ENCODE measurements around the gene SATB1. TPM values are rescaled to one million over a fixed set of nuclear protein-coding genes. Genes with fewer than 3 reads are reported as not detected.

The SATB1 gene
- total RNA-seq, 2 experiments from 2014 or later: 390 to 393 TPM

DNA sequence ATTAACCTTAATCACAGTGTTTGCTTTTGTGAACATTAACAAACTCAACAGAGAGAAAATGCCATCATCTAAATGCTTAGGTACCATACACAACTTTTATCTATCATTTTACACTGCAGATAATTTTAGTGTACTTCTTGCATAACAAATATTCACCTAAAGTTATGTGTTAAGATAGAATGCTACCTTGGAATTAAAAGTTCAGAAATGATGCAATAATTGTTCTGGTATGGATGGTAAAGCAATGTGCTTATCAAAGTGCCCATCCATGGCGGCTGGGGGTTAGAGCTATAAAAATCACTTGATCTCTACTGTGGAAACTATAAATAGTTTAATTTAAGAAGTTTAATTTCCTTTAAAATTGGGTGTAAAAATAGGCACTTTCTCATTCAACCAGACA, 28.7 kb downstream of the SATB1 start:
- no peak overlapping the region for H3K27ac ChIP-seq (ENCODE audit: low read depth in 1 of 2, low read length in 2 of 2)
- H3K36me3 ChIP-seq (ENCODE audit: insufficient read depth, low read length): peaks cover 73% of the 10 kb centered on the region
- Mint-ChIP-seq H3K4me1 (ENCODE audit: low read depth) (peaks cover 97% of the 10 kb centered on the region), H3K36me3 (ENCODE audit: low read depth) (peaks cover 97% of the 10 kb centered on the region), H3K27ac (peak overlapping the region; percentile 82), H3K27me3 (no peaks in the 10 kb centered on the region), H3K4me3 (no peak overlapping the region), H3K9me3 (no peaks in the 10 kb centered on the region)
- H3K9me3 ChIP-seq (ENCODE audit: control insufficient read depth in 1 of 2, insufficient read depth in 1 of 2, low read length in 2 of 2): no peaks in the 10 kb centered on the region
- H3K4me1 ChIP-seq (ENCODE audit: insufficient read depth, low read length): peaks cover 8% of the 10 kb centered on the region
- CTCF ChIA-PET: interaction anchor here (1.0 kb wide), 1 partner anchor 8 kb away, joined by 3 read pairs; no protein-coding TSS in a partner anchor
- DNase-seq (no peak), ATAC-seq (ENCODE audit: poor library complexity) (no peak)
- no peak overlapping the region for H3K4me3 ChIP-seq (ENCODE audit: low read length)
- TF ChIP-seq, protein P1, sequence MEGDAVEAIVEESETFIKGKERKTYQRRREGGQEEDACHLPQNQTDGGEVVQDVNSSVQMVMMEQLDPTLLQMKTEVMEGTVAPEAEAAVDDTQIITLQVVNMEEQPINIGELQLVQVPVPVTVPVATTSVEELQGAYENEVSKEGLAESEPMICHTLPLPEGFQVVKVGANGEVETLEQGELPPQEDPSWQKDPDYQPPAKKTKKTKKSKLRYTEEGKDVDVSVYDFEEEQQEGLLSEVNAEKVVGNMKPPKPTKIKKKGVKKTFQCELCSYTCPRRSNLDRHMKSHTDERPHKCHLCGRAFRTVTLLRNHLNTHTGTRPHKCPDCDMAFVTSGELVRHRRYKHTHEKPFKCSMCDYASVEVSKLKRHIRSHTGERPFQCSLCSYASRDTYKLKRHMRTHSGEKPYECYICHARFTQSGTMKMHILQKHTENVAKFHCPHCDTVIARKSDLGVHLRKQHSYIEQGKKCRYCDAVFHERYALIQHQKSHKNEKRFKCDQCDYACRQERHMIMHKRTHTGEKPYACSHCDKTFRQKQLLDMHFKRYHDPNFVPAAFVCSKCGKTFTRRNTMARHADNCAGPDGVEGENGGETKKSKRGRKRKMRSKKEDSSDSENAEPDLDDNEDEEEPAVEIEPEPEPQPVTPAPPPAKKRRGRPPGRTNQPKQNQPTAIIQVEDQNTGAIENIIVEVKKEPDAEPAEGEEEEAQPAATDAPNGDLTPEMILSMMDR (IDR thresholded peaks at IDR 0.05): no peak
- no peaks in the 10 kb centered on the region for H3K27me3 ChIP-seq (ENCODE audit: control insufficient read depth in 1 of 2, insufficient read depth in 2 of 2, low read length in 2 of 2)
- POLR2A ChIA-PET: interaction anchor here (1.8 to 1.9 kb wide), 2 partner anchors 16 to 21 kb away, joined by 6 to 7 read pairs; no protein-coding TSS in a partner anchor
- intact Hi-C loops (cut with DNase I, micrococcal nuclease): loop anchor here in 1 of 2 experiments (5.0 to 10.0 kb wide), 2 partner anchors 46 to 588 kb away; no protein-coding TSS in a partner anchor

DNA sequence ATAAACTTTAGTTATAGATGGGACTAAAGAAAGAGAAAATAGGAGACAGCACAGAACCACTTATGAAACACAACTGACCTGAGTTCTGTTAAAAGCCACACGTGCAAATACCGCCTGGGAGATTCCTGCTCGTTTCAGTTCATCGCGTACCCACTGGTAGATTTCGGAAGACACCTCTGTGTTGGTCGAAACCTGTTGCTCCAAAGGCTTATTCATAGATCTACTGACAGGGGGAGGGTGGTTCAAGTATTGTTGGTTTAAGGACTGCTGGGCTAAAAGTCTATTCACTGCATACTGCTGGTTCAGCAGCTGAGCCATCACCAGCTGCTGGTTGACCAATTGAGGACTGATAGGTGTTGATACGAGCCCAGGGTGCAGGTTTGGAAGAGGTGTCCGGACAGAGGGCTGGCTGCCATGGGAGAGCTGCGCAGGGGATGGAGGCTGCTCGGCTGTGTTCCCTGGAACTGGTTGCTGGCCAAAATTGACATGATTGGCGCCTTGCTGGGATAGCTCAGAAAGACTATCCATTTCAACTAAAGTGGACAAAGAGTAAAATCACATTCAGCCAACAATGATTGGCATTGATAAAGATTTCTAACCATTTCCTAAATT, 30.6 kb downstream of the SATB1 start:
- H3K36me3 ChIP-seq (ENCODE audit: insufficient read depth, low read length): peaks cover 69% of the 10 kb centered on the region
- no peak overlapping the region for H3K4me3 ChIP-seq (ENCODE audit: low read length)
- H3K27ac ChIP-seq (ENCODE audit: low read depth in 1 of 2, low read length in 2 of 2): peak overlapping the region in 1 of 2 donors; percentile 22
- H3K4me1 ChIP-seq (ENCODE audit: insufficient read depth, low read length): peaks cover 8% of the 10 kb centered on the region
- Mint-ChIP-seq H3K27me3 (no peaks in the 10 kb centered on the region), H3K27ac (peak overlapping the region; percentile 68), H3K9me3 (no peaks in the 10 kb centered on the region), H3K4me1 (ENCODE audit: low read depth) (peaks cover 96% of the 10 kb centered on the region), H3K4me3 (peak overlapping the region; percentile 62), H3K36me3 (ENCODE audit: low read depth) (peaks cover 94% of the 10 kb centered on the region)
- no peak for ATAC-seq (ENCODE audit: poor library complexity)
- no peaks in the 10 kb centered on the region for H3K27me3 ChIP-seq (ENCODE audit: control insufficient read depth in 1 of 2, insufficient read depth in 2 of 2, low read length in 2 of 2)
- CTCF ChIA-PET: no interaction called here
- POLR2A ChIA-PET: interaction anchor here (0.6 to 0.9 kb wide), 2 partner anchors 9 to 44 kb away, joined by 3 to 4 read pairs; no protein-coding TSS in a partner anchor
- intact Hi-C loops (cut with DNase I, micrococcal nuclease): loop anchor here (2.0 to 10.0 kb wide), 3 partner anchors 22 to 590 kb away; no protein-coding TSS in a partner anchor
- TF ChIP-seq, protein P1 (IDR thresholded peaks at IDR 0.05): no peak
- no peak for DNase-seq
- no peaks in the 10 kb centered on the region for H3K9me3 ChIP-seq (ENCODE audit: control insufficient read depth in 1 of 2, insufficient read depth in 1 of 2, low read length in 2 of 2)

DNA sequence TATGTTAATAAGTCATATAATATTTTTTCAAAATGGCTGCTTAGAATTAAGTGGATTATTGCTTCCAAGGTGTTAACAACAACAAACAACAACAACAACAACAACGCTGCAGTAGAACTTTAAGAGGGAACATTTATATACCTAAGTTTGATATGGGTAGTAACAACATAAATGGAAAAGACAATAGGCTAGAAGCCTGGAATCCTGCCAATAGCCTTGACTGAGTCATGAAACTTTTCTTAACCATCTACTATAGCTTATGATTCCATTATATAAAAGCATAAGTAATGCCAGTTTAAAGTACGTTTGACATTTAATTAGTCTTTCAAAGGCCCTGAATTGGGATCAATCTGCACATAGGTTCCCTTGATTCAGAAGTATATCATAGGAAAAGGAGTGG, 31.2 kb downstream of the SATB1 start:
- CTCF ChIA-PET: no interaction called here
- Mint-ChIP-seq H3K27ac (peak overlapping the region; percentile 68), H3K27me3 (no peaks in the 10 kb centered on the region), H3K4me3 (peak overlapping the region; percentile 62), H3K4me1 (ENCODE audit: low read depth) (peaks cover 96% of the 10 kb centered on the region), H3K9me3 (no peaks in the 10 kb centered on the region), H3K36me3 (ENCODE audit: low read depth) (peaks cover 94% of the 10 kb centered on the region)
- intact Hi-C loops (cut with DNase I, micrococcal nuclease): loop anchor here (2.0 to 10.0 kb wide), 3 partner anchors 21 to 591 kb away; no protein-coding TSS in a partner anchor
- Histone ChIP-seq H3K9me3 (ENCODE audit: control insufficient read depth in 1 of 2, insufficient read depth in 1 of 2, low read length in 2 of 2) (no peaks in the 10 kb centered on the region), H3K27ac (ENCODE audit: low read depth in 1 of 2, low read length in 2 of 2) (no peak overlapping the region), H3K36me3 (ENCODE audit: insufficient read depth, low read length) (peaks cover 66% of the 10 kb centered on the region), H3K27me3 (ENCODE audit: control insufficient read depth in 1 of 2, insufficient read depth in 2 of 2, low read length in 2 of 2) (no peaks in the 10 kb centered on the region), H3K4me3 (ENCODE audit: low read length) (no peak overlapping the region), H3K4me1 (ENCODE audit: insufficient read depth, low read length) (peaks cover 5% of the 10 kb centered on the region)
- DNase-seq (peak in 2 of 14 experiments; percentile 37 to 43), ATAC-seq (ENCODE audit: poor library complexity) (no peak)
- POLR2A ChIA-PET: interaction anchor here (0.9 kb wide), 1 partner anchor 45 kb away, joined by 3 read pairs; no protein-coding TSS in a partner anchor
- TF ChIP-seq, protein P1 (IDR thresholded peaks at IDR 0.05): no peak

All from CD4-positive, alpha-beta T cell (primary cell).